NCI-H446 treated with DMSO at 0.1 percent for 48 hours (cell line): ENCODE data around the gene DAAM2.
A peak's percentile ranks its signal among the peaks of the same experiment; 100 is the strongest.

Source experiments
- DNase-seq: peaks from one replicate; lab custom pipeline; 2025; lab: John Stamatoyannopoulos, UW

Gene DAAM2

DNA sequence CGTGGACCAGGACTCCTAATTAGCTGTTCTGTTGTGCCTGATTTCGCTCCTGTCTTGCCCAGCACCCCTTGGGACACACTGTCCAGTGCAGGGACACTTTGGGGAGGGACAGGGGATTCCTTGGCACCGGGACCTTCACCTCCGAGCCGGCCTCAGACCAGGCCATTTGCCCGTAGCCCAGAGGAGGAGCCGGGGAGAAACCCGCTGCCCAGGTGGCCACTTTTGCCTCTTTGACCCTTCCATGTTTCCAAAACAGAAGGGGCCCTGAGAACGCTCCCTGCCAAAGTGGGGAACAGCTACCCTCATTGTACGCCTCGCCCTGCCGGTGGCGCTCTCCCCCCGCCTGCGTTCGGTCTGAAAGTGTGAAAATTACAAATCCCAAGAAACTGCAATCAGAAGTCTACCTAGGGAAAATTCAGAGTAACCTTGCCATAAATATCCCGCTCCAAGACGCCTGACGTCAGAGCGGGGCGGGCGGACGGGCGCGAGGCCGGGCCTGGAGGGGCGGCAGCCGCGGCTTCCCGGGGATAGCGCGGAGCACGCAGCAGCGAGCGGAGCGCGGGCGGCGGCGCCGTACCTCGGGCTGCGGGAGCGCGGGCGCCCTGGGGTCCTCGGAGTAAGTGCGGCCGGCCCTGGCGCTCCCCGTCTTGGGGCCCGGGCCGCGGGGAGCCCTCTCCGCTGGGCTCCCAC lies at the start of gene DAAM2:
Gene DAAM2 (plus strand): TSS at position 527 of the 690 bp plus-strand sequence. CDS start 63,927 bp downstream, outside the sequence.
- DNase-seq: no peak

DNA sequence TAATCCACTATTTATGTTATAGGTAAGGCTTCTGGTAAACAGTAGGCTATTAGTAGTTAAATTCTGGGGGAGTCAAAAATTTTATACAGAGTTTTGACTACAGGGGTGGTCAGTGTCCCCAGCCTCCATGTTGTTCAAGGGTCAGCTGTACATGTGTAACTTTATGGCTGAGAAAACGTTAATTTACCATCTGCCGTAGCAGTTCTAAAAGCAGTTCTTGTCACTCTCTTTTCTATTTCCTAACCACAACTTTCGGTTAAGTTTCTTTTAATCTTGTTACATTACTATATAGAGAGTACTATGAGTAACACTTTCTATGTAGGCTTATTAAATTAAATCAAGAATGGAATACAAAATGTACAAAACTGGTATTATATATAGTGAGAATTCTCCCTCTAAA lies 45.4 kb upstream of the DAAM2 start:
- no peak for DNase-seq

DNA sequence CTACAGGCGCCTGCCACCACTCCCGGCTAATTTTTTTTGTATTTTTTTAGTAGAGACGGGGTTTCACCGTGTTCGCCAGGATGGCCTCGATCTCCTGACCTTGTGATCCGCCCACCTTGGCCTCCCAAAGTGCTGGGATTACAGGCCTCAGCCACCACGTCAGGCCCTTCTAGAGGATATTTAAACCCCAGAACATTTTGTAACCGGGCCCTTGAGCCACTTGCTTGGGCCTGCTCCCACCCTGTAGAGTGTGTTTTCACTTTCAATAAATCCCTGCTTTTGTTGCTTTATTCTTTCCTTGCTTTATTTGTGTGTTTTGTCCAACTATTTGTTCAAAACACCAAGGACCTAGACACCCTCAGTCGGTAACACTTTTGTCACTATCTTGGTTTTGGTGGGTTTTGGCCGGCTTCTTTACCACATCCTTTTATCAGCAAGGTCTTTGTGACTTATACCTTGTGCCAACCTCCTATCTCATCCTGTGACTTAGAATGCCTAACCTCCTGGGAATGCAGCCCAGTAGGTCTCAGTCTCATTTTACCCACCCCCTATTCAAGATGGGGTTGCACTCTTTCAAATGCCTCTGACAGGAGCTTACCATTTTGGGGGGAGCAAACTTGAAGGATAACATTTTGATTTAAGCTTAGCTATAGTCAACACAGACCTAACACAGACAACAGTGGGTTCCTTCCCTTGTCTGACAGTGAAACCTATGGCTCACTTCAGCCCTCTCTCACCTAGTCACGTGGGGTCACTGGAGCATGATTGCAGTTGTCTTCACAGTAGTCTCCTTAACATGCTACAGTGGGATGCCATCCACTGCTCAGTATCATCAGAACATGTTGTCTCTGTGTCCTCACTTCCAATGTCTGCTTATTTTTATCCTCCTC lies 39.1 kb upstream of the DAAM2 start:
- DNase-seq: no peak

DNA sequence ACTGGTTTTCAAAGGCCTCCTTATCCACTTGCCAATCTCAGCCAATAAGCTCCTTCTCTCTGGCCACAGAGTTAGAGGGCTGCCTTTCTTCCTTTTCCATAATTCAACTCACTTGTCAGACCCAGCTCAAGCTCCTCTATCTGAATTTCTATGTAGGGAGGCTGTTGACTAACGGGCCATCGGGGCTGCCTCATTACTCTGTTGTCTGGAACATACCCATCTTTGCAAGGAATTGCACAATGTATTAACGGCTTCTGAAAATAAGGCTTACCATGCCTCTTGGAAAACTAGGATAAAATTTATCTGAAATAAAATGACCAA lies 38.5 kb upstream of the DAAM2 start:
- DNase-seq: no peak

DNA sequence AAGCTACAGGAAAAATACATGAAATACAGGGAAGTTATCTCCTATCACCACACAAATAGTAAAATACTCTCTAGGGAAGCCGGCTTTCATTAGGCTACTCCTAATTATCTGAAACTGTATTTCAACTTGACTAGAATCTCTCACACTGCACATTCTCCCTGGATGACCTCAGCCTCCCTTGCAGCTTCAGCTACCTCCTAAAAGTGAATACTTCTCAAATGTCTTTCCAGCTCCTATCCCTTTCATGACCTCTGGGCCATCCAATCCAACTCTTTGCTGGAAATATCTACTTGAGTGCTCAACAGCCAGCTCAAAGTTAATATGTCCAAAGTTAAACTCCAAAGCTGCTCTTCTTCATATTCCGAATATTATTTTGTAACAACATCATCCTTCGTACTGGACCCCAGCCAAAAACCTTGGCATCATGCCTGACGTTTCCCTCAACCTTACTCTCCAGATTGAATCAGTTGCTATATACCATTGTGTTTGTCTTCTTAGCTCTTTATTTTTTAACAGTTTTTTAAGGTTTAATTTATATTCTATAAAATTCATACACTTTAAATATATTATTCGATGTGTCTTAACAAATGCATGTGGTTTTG lies 37.6 kb upstream of the DAAM2 start:
- DNase-seq: peak; percentile 57

DNA sequence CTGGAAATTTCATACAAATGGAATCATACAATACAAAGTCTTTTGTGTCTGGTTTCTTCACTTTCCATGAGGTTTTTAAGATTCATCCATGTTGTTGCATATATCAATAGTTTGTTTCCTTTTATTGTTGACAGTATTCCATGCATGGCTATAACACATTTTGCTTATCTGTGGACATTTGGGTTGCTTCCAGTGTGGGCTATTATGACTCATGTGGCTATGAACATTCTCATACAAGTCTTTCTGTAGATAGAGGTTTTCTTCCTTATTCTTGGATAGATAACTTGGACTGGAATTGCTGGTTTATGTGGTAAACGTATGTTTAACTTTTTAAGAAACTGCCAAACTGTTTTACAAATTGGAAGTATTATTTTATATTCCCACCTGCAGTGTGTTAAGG lies 36.9 kb upstream of the DAAM2 start:
- no peak for DNase-seq

DNA sequence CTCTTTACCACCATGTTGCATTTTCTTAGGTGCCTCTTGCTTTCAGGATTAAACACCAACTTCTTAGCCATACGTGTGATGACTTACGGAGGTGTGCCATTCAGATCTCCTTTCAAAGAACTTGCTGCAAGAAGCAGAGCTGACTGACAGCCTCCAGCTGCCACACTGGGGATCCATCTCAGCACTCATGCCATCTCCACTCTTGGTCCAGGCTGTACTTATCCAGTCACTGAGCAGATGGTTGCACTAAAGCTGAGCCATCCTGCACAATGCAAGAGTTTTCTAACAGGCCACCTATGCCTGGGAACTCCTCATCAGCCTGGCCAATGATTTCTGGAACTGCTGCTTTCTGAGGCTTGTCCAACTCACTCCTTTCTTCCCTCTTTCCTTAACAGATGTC lies 35.6 kb upstream of the DAAM2 start:
- no peak for DNase-seq

DNA sequence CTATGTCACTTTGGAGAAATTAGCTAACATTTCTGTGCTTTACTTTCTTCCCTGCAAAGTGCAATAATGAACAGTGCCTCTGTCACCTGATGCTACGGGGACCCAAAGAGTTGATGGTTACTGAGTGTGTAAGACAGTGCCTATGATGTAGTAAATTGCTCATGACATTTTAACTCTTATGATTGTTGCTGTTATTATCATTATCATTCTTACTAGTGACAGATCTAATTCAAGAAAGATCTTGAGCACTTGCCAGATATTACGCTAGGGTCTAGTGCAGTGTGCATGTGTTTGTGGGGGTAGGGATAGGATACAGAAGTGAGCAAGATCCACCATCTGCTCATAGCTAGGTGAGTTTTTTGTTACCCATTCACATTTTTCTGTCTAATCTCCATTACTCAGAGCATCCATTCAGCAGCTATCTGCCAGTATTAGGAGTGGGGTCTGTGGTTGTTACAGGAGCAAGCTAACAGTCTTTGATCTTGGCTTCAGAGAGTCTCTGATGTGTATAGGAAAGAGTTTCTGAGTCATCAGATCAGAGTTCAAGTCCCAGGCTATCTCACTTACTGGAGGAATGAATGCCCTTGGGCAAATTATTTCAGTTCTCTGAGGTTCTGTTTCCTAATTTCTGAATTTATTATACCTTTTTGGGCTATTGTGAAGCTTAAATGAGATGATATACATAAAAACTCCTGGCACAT lies 33.1 kb upstream of the DAAM2 start:
- DNase-seq: no peak

DNA sequence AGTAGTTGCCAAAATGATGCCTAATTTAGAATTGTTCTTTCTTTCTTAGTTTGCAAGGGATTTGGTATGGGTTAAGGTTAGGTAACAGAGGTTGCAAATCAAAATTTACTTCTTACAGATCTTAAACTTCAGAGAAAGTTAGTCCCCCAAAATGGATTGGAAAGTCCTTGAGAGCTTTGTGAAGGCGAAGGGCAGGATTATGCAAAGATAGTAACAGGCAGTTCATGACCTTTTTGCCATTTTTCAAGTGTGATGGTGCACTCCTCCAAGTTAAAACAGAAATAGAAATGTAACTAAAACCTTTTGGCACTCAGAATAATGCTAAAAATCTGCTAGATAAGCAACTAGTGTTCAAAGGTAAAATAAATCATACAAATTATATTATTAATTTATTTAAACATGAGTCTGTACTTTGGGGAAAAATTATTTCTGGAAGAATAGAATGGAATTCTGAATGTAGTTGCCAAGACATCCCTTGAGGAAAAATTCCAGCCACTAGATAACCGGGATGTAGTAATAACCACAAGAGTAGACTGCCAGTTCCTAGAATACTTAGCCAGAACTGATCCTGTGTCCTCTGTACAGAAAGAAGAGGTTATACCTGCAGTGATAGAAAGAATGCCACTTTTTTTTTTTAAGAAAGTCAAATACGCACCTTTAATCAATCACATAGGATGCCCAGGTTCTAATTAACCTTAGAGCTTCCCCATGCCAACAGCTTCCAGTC lies 31.8 kb upstream of the DAAM2 start:
- no peak for DNase-seq

DNA sequence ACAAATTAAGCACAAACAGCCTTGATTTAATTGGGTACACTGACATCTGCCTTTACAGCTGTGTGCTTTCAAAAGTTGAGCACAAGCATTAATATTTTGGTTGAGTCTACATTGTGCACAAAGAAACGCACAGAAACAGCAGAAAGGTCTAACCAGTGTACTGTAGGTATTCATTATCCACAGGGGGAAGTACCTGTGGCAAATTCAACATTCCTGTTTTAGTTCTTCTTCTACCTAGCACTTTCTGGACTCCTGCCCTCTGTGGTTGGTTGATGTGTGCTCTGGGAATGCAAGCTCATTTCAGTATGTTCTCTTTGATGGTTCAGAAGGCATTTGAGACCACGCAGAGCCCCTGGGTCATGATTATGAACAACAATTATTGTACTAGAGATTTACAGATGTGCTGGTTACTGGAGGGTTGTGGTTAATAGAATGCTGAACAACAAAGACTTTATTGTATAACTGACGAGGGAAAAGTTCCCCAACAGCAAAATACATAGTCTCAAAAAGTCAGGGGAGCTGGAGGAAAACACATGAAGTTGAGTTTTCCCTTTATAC lies 26.6 kb upstream of the DAAM2 start:
- DNase-seq: no peak

DNA sequence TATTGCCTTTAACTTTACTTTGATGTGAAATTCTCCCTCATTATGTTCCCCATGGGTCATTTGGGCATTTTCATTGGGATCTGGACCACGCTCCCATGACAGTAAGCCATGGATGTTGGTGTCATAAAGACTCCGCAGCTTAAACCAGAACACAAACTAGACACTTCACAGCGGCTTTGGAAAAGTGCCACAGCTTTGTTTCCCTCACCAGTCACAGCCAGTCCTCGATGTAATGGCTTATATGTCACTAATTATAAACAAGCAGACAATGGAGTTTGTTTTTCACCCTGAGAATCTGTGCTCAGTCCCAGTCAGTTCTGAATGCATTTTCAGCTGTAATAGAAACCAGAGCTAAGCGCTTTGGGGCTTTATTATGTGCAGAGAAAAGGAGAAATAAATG lies 23.2 kb upstream of the DAAM2 start:
- DNase-seq: no peak

DNA sequence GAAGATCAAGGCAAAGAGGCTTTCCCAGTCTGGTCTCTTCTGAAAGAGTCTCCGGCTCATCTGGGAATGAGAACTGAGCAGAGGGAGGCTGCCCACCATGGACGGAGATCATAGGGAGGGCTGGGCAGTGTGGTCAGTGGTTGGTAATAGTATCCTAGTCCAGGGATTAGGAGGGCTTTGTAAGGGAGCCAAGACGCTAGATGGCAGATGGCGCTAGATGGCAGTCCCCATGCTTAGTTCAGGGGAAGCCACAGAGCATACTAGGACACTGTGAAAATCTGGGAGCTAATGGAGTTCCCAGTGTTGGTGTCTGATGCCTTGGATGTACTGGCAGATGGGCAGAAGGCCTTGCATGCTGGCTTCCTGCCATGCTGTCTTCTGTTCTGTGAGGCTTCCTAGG lies 21.7 kb upstream of the DAAM2 start:
- DNase-seq: peak; percentile 79

DNA sequence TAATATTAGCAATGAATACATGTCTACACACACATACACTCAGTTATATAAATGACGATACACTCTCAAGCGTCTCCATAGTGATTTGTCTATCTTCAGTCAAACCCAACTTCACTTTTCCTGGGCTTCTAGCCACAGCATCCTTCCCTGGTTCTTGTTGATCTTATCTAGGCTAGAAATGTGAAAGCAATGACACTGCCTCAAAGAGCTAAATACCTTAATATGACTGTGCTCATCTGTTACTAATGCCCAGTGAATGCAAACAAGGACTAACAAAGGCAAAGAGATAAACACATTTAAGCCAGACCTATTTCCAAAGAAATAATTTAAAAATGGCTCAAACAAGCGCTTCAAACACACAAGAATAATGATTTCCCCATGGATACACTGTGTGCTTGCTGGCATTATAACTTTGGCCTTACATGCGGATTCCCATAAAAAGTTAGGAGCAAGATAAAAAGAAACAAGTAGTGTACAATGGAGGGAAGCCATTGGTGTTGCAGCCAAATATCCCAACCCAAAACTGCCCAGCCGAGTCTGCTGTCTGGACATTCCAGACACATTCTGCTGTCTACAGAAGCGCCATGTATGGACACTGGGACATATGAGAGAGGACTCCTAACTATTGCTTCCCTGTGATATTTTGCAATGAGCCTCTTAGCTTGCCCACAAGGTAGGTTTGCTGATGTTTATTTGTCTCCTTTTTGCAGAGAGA lies 19.5 kb upstream of the DAAM2 start:
- DNase-seq: no peak

DNA sequence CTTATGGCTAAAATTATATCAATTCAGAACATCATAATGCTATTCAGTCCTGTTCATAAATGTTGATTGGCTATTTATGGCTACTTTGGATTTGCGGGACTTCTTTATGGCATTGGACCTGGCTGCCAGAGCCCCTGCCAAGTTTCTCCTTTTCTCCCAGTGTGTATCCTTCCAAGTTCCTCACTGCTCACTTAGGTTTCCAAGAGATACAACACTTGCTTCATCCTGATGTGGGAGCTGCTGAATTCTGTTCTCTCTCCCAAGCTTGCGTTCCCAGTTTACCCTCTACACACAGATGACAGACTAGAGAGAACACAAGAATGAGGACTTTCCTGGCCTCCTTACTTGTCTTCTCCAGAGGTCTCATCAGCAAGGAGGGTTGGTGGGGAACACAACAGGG lies 18.4 kb upstream of the DAAM2 start:
- no peak for DNase-seq

DNA sequence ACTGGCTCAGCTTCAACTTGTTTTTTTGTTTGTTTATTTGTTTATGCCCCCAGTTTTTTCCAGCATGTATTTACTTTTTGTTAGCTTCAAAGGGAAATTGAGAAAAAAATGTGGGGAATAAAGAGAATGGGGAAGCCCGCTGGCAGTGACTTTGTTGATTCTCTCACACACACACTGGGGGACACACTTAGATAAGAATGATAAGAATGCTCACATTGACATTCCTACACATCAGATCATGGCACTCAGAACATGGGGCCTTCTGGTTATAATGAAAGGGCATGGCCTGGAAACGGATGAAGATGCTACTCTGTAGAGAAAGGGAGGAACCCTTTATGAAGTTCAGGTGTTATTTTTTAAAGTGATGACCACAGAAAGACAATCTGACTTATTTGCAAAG lies 15.6 kb upstream of the DAAM2 start:
- no peak for DNase-seq

DNA sequence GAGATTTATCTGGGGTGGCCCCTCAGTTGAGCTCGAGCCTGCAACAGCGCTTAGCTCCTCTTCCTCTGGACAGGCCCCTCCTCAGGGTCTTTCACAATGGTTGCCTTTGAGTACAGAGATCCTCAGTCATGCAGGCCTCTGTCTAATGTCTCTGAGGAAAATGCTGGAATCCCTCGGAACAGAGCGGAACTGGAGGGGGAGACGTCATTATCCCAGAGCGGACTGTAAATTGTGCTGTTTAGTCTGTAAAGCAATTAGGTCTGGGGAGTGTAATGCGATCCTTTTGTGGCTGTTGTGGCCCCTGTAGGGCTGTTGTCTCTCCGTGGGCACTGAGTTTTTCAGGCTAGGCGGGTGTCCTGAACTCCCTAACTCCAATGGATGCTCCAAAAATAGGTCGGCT lies 15.0 kb upstream of the DAAM2 start:
- no peak for DNase-seq

DNA sequence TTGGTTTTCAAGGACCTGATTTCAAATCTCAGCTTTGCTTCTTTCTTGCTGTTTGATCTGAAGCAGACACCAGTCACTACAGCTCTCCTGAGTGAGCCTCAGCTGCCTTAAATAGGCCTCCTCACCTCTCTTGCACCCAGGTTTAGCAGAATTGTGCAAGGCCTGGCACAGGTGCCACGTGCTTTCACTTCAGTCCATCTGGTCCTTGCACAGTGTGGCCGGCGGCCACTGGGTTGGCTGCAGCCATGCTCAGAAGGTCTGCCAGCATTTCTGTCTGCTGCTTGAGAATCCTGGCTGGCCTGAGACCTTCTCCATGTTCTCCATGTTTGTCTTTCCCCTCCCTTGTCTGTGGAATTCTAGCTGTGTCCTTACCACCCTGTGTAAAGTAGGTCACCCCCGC lies 14.5 kb upstream of the DAAM2 start:
- no peak for DNase-seq

DNA sequence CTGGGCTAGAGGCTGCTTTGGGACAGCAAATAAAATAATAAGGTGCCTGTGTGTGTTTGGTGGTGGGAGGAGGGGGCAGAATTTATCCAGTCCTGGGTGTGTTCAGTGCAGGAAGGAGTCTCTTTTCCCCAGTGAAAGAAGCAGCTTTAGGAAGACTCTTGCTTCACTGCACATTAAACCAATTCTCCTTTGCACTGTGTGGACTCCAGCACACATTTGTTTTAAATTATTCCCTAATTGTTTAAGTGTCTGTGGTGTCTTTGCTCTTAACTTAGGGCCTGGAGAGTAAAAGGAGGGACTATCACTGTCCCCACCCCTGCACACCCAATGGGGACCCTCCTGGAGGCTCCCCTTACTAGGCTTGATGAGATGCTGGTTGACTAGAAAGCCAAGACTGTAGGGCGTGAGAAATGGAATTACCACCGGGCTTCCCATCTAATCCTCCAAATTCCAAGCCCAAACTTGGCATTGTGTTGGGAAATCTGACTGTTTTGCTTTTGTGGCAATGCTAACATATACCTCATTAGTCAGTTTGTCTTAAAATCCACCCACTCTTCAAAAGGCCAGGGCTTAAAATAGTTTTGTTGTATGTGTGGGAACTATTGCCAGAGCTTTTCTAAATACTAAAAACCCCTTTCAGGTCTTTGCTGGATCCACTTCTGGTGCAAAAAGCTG lies 13.5 kb upstream of the DAAM2 start:
- DNase-seq: no peak

DNA sequence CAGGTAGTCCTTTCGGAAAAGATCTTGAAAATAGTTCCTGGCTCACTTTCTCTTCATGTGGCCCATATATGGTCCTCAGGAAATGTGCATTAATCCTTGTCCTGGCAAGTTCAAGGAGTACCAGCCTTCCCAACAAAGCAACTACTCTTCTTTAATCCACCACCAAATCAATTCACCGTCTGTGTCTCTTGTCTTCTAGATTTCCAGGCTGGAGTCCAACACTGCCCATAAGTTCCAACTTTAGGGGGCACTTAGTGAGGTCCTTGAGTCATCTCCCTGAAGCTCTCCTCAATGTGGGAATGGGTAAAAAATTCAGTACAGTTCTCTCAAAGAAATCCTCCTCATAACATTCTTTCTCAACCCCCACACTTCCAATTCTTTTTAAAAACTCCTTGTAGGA lies 6.9 kb upstream of the DAAM2 start:
- no peak for DNase-seq

DNA sequence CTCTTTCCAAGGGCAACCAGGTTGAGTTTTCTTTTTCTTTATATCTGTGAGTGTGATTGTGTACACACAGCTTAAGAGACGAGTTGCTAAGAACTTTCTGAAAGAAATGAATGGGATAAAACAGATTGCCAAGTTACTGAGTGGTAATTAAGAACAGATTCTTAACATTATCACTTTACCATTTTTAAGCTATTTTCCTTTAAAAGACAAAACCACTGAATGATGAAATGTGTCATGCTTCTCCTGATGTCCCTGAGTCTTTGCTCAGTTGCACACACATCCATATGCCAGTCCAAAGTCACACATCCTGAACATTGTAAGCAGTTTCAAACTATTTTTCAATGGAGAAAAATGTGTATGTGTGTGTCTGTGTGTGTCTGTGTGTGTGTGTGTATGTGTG lies 5.5 kb upstream of the DAAM2 start:
- DNase-seq: no peak
